HCT116 (cell line): ENCODE results near the gene MLH3. TPM values are rescaled to one million over a fixed set of nuclear protein-coding genes. Genes with fewer than 3 reads are reported as not detected.

Experiments
- ATAC-seq: fragments of 200-7000 bp; cut with Tn5 transposase; 2 replicates; pipeline ENCODE4 v1.9.1; 2020; ENCODE audit warnings: mild to moderate bottlenecking, moderate library complexity
- BruUV-seq: library from RNA; stranded (reverse); fragments of 400-500 nt; replicated peaks from 2 replicates; lab custom pipeline; 2021; lab: Mats Ljungman, UMichigan
- CTCF ChIA-PET: fragments of 300-600 bp; sonication (Branson Sonifier 250); formaldehyde crosslinking; loops from one replicate; lab custom pipeline; 2021; ENCODE audit warnings: antibody characterized with exemption; lab: Charles Lee
- POLR2A ChIA-PET: fragments of 300-600, 350-600 bp; sonication (Branson Sonifier 250); formaldehyde crosslinking; loops from one replicate; lab custom pipeline; 2021; ENCODE audit warnings: antibody characterized with exemption; lab: Charles Lee
- RAD21 ChIA-PET, 2 experiments: fragments of 300-600 bp; sonication (Branson Sonifier 250); formaldehyde crosslinking; loops; one replicate each; lab custom pipeline; 2023; ENCODE audit warnings: low total read pairs in 2 of 2; ENCODE audit not compliant: uncharacterized antibody in 2 of 2, unreplicated experiment in 2 of 2, low non-redundant PET in 1 of 2; lab: Charles Lee
- DNase-seq: peaks from one replicate; pipeline ENCODE4 v3.0.0-alpha.2; 2010; ENCODE audit warnings: low read depth, low spot score
- H2AFZ ChIP-seq: fragments of 200-600 bp; shearing (Covaris generic), sonication (generic); 2 replicates; pipeline ENCODE4 v1.6.1; 2017; ENCODE audit warnings: low read depth, mixed run types, mixed read lengths, antibody characterized with exemption, low read length; ENCODE audit not compliant: poor library complexity, severe bottlenecking
- H3K27ac ChIP-seq: 2 replicates; pipeline ENCODE4 v1.5.1; 2012; ENCODE audit warnings: low read depth, low read length
- H3K27me3 ChIP-seq: fragments of 200-600 bp; sonication (generic); 2 replicates; pipeline ENCODE4 v1.6.1; 2016; ENCODE audit warnings: mixed run types, low read length, mixed read lengths; ENCODE audit not compliant: insufficient read depth
- H3K36me3 ChIP-seq, 2 experiments: fragments of 200-500 bp in 1 of 2; fragments of 200-600 bp in 1 of 2; sonication (Bioruptor generic) in 1 of 2; sonication (generic) in 1 of 2; 2 replicates each; pipeline versions ENCODE4 v1.5.1 to v1.6.1; 2014 to 2016; ENCODE audit warnings: low read length in 2 of 2, inconsistent platforms in 1 of 2, mixed read lengths in 1 of 2, mixed run types in 1 of 2; ENCODE audit not compliant: insufficient read depth in 2 of 2, control insufficient read depth in 1 of 2
- H3K4me1 ChIP-seq, 2 experiments: fragments of 200-600 bp in 1 of 2; sonication (generic) in 1 of 2; 2 replicates each; pipeline versions ENCODE4 v1.5.1 to v1.6.1; 2012 to 2017; ENCODE audit warnings: low read length in 2 of 2, inconsistent platforms in 1 of 2, mild to moderate bottlenecking in 1 of 2, mixed read lengths in 1 of 2, mixed run types in 1 of 2, moderate library complexity in 1 of 2; ENCODE audit not compliant: insufficient read depth in 2 of 2, control insufficient read depth in 1 of 2
- H3K4me2 ChIP-seq: fragments of 200-600 bp; sonication (generic); 2 replicates; pipeline ENCODE4 v1.6.1; 2017; ENCODE audit warnings: mixed run types, low read length, mixed read lengths
- H3K4me3 ChIP-seq, 2 experiments: fragments of 200-600 bp in 1 of 2; sonication (generic) in 1 of 2; replicated peaks in 1 of 2; 2 replicates each; pipeline ENCODE4 v1.5.1; 2011 to 2016; ENCODE audit warnings: low read length in 2 of 2, control low read depth in 1 of 2, low read depth in 1 of 2, mild to moderate bottlenecking in 1 of 2, mixed read lengths in 1 of 2, mixed run types in 1 of 2
- H3K79me2 ChIP-seq: fragments of 200-600 bp; sonication (generic); 2 replicates; pipeline ENCODE4 v1.6.1; 2017; ENCODE audit warnings: mild to moderate bottlenecking, mixed run types, low read length, moderate library complexity, mixed read lengths; ENCODE audit not compliant: insufficient read depth
- H3K9ac ChIP-seq: fragments of 200-600 bp; sonication (generic); 2 replicates; pipeline ENCODE4 v1.6.1; 2016; ENCODE audit warnings: low read length, mixed read lengths
- H3K9me2 ChIP-seq: fragments of 200-600 bp; sonication (generic), shearing (Covaris generic); 2 replicates; pipeline ENCODE4 v1.6.1; 2017; ENCODE audit warnings: mixed run types, mild to moderate bottlenecking, moderate library complexity; ENCODE audit not compliant: insufficient read depth
- H3K9me3 ChIP-seq, 2 experiments: fragments of 200-500 bp in 1 of 2; fragments of 200-600 bp in 1 of 2; sonication (Bioruptor generic) in 1 of 2; sonication (generic) in 1 of 2; 2 replicates each; pipeline ENCODE4 v1.6.1; 2014 to 2017; ENCODE audit warnings: low read length in 2 of 2, mixed read lengths in 2 of 2, inconsistent platforms in 1 of 2, low read depth in 1 of 2, mild to moderate bottlenecking in 1 of 2, mixed run types in 1 of 2, moderate library complexity in 1 of 2; ENCODE audit not compliant: control insufficient read depth in 1 of 2, insufficient read depth in 1 of 2
- H4K20me1 ChIP-seq: fragments of 200-600 bp; sonication (generic), shearing (Covaris generic); 2 replicates; pipeline ENCODE4 v1.6.1; 2017; ENCODE audit warnings: mixed run types, mild to moderate bottlenecking, moderate library complexity; ENCODE audit not compliant: insufficient read depth
- CBX3 ChIP-seq: IDR thresholded peaks from 2 replicates; pipeline ENCODE4 v1.6.1; 2012; ENCODE audit warnings: low read depth
- CEBPB ChIP-seq: IDR thresholded peaks from 2 replicates; pipeline ENCODE4 v1.6.1; 2012; ENCODE audit warnings: low read depth
- EZH2 ChIP-seq: fragments of 200-600 bp; sonication (generic); IDR thresholded peaks from 2 replicates; pipeline ENCODE4 v1.6.1; 2017; ENCODE audit warnings: antibody characterized with exemption, mixed run types
- EZH2phosphoT487 ChIP-seq: fragments of 200-600 bp; IDR thresholded peaks from 2 replicates; pipeline ENCODE4 v1.6.1; 2018; ENCODE audit warnings: antibody characterized with exemption, borderline replicate concordance
- FOSL1 ChIP-seq: IDR thresholded peaks from 2 replicates; pipeline ENCODE4 v1.6.1; 2012; ENCODE audit warnings: low read depth
- JUND ChIP-seq: IDR thresholded peaks from 2 replicates; pipeline ENCODE4 v1.6.1; 2012
- POLR2A ChIP-seq: IDR thresholded peaks from 2 replicates; pipeline ENCODE4 v1.7.0; 2011; ENCODE audit warnings: borderline replicate concordance; ENCODE audit not compliant: insufficient read depth, insufficient read length; ENCODE audit errors: extremely low read depth
- SRF ChIP-seq: IDR thresholded peaks from 2 replicates; pipeline ENCODE4 v1.6.1; 2012; ENCODE audit warnings: low read depth
- TCF7L2 ChIP-seq: IDR thresholded peaks from 2 replicates; pipeline ENCODE4 v1.7.0; 2011; ENCODE audit warnings: borderline replicate concordance, inconsistent platforms; ENCODE audit not compliant: insufficient read depth, insufficient read length; ENCODE audit errors: extremely low read depth
- YY1 ChIP-seq: IDR thresholded peaks from 2 replicates; pipeline ENCODE4 v1.6.1; 2011; ENCODE audit warnings: low read length, low read depth, moderate library complexity, mild to moderate bottlenecking; ENCODE audit not compliant: insufficient replicate concordance; ENCODE audit errors: extremely low read depth
- ZBTB33 ChIP-seq: IDR thresholded peaks from 2 replicates; pipeline ENCODE4 v1.6.1; 2011; ENCODE audit warnings: mild to moderate bottlenecking, low read length, moderate library complexity; ENCODE audit not compliant: insufficient replicate concordance; ENCODE audit errors: extremely low read depth
- ZFX ChIP-seq: fragments of 450-650 bp; IDR thresholded peaks from 2 replicates; pipeline ENCODE4 v1.6.1; 2017
- ZNF274 ChIP-seq: fragments of 200-500 bp; sonication (Bioruptor generic); IDR thresholded peaks from 2 replicates; pipeline ENCODE4 v1.6.1; 2014; ENCODE audit warnings: mild to moderate bottlenecking, low read depth, low read length, inconsistent platforms
- intact Hi-C: fragments of 100-400 bp; cut with micrococcal nuclease; formaldehyde crosslinking; loops from 2 replicates; pipeline ENCODE4 v1.10.0; 2022
- total RNA-seq: library from RNA; stranded (reverse); gene quantifications from one replicate; pipeline ENCODE4 v1.2.1, GENCODE V29; 2021; ENCODE audit not compliant: unreplicated experiment
- TF ChIP-seq, protein P1 (sequence below): IDR thresholded peaks from 2 replicates; pipeline ENCODE4 v1.6.1; 2012
- TF ChIP-seq, protein P2 (sequence below): IDR thresholded peaks from 2 replicates; pipeline ENCODE4 v1.6.1; 2012

MLH3 gene
- total RNA-seq, 1 experiment from 2014 or later: 14.7 TPM

- no TSS peak for BruUV-seq
- no peaks in the 10 kb centered on the region for H3K36me3 ChIP-seq
- H3K9me2 ChIP-seq: no peaks in the 10 kb centered on the region
- TF ChIP-seq ZFX (no peak), EZH2 (no peak)
- no peaks in the 10 kb centered on the region for H3K9me3 ChIP-seq
- no peak overlapping the region for H2AFZ ChIP-seq
- H3K4me1 ChIP-seq: no peaks in the 10 kb centered on the region
- ATAC-seq (no peak), DNase-seq (no peak)
- intact Hi-C loops: no loop called here
- RAD21 ChIA-PET: no interaction called here
- H3K4me2 ChIP-seq: no peak overlapping the region
- H3K79me2 ChIP-seq: no peaks in the 10 kb centered on the region
- POLR2A ChIA-PET: interaction anchor here (1.7 kb wide), 1 partner anchor 11 kb away, joined by 8 read pairs; the partner anchor contains the start of gene PGF
- no peak overlapping the region for H3K4me3 ChIP-seq
- H3K27ac ChIP-seq: no peak overlapping the region
- H3K9ac ChIP-seq: no peak overlapping the region
- CTCF ChIA-PET: interaction anchor here (1.3 to 1.4 kb wide), 2 partner anchors 19 to 21 kb away, joined by 4 to 5 read pairs; no protein-coding TSS in a partner anchor
- H4K20me1 ChIP-seq: no peaks in the 10 kb centered on the region
- H3K27me3 ChIP-seq: no peaks in the 10 kb centered on the region
Observed at GRCh38 chr14:74965486-74966153, 85.6 kb downstream of the MLH3 start.

- no peak for TF ChIP-seq SRF
- TF ChIP-seq CEBPB: no peak
- TF ChIP-seq, protein P1, sequence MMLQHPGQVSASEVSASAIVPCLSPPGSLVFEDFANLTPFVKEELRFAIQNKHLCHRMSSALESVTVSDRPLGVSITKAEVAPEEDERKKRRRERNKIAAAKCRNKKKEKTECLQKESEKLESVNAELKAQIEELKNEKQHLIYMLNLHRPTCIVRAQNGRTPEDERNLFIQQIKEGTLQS: no peak
- no peak for TF ChIP-seq YY1
- TF ChIP-seq POLR2A: no peak
- no peak for TF ChIP-seq FOSL1
- TF ChIP-seq EZH2phosphoT487: no peak
- TF ChIP-seq, protein P2, sequence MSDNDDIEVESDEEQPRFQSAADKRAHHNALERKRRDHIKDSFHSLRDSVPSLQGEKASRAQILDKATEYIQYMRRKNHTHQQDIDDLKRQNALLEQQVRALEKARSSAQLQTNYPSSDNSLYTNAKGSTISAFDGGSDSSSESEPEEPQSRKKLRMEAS: no peak
- no peak for TF ChIP-seq CBX3
- no peak for TF ChIP-seq EZH2
- no peak for TF ChIP-seq ZNF274
- TF ChIP-seq ZBTB33: no peak
- no peak for TF ChIP-seq ZFX
- TF ChIP-seq JUND: no peak
- no peak for TF ChIP-seq TCF7L2
- no peaks in the 10 kb centered on the region for H3K27me3 ChIP-seq
- H4K20me1 ChIP-seq: no peaks in the 10 kb centered on the region
- no peak overlapping the region for H3K4me2 ChIP-seq
- no peaks in the 10 kb centered on the region for H3K9me2 ChIP-seq
- H3K79me2 ChIP-seq: no peaks in the 10 kb centered on the region
- no peaks in the 10 kb centered on the region for H3K4me1 ChIP-seq
- no peak overlapping the region for H3K4me3 ChIP-seq
- H3K9me3 ChIP-seq: no peaks in the 10 kb centered on the region
- H3K9ac ChIP-seq: no peak overlapping the region
- intact Hi-C loops: no loop called here
- H3K27ac ChIP-seq: no peak overlapping the region
- no peak overlapping the region for H2AFZ ChIP-seq
- no peak for ATAC-seq
- DNase-seq: no peak
- H3K36me3 ChIP-seq: no peaks in the 10 kb centered on the region
- ChIA-PET CTCF (interaction anchor here (1.1 to 1.4 kb wide), 3 partner anchors 19 to 104 kb away, joined by 4 to 5 read pairs (median 4); no protein-coding TSS in a partner anchor), POLR2A (interaction anchor here (1.7 kb wide), 1 partner anchor 10 kb away, joined by 8 read pairs; the partner anchor contains the start of gene PGF), RAD21 (no interaction called here)
- BruUV-seq: no TSS peak
Observed at GRCh38 chr14:74964787-74965485, 86.3 kb downstream of the MLH3 start.
